Ishikawa (cell line): ENCODE results near the gene TTLL12.

Experiments
- CREB1 ChIP-seq: IDR thresholded peaks from 2 replicates; pipeline ENCODE4 v1.6.1; 2012; ENCODE audit warnings: low read depth
- EP300 ChIP-seq: IDR thresholded peaks from 2 replicates; pipeline ENCODE4 v1.6.1; 2012; ENCODE audit warnings: borderline replicate concordance
- ZBTB7A ChIP-seq: IDR thresholded peaks from 2 replicates; pipeline ENCODE4 v1.6.1; 2012; ENCODE audit warnings: low read depth
- TF ChIP-seq, protein P1 (sequence below): IDR thresholded peaks from 2 replicates; pipeline ENCODE4 v1.6.1; 2012

DNA sequence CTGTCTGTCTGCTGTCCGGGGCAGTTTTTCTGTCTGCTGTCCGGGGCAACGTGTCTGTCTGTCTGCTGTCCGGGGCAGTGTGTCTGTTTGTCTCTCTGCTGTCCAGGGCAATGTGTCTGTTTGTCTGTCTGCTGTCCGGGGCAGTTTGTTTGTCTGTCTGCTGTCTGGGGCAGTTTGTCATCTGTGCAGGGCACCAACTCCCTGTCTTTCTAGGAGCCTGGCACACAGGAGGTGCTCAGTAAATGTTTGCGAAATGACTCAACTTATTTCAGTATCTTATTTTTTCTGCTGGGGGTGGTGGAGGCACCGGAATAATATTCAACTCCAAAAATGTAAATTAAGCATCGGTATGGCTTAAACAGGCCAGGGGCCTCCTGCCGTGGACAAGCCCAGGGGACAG, 12.0 kb upstream of the TTLL12 start:
- TF ChIP-seq EP300 (no peak), ZBTB7A (no peak), CREB1 (no peak)
- TF ChIP-seq, protein P1, sequence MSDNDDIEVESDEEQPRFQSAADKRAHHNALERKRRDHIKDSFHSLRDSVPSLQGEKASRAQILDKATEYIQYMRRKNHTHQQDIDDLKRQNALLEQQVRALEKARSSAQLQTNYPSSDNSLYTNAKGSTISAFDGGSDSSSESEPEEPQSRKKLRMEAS = no peak
